CD4-positive, alpha-beta T cell treated with Interleukin-6 for 4 hours (primary cell): ENCODE results near the gene MAPRE3.
"Not testable (repeated sequence)": the region's sequence is repeated elsewhere in the genome, so short reads cannot be mapped to it uniquely, and the experiment has no call there.

Experiments
- DNase-seq: peaks from one replicate; pipeline ENCODE4 v3.0.0-alpha.2; 2020; ENCODE audit warnings: mixed read lengths

The MAPRE3 gene

GRCh38 chr2:27071990-27072830, 101.8 kb downstream of the MAPRE3 start:
- no peak for DNase-seq

- no peak for DNase-seq
These were observed 102.5 kb downstream of the MAPRE3 start for GRCh38 chr2:27072920-27073319.

GRCh38 chr2:27073782-27074181, 103.3 kb downstream of the MAPRE3 start:
- DNase-seq = no peak

- DNase-seq = peak; percentile 80
These were observed 104.5 kb downstream of the MAPRE3 start for GRCh38 chr2:27074738-27075565.

GRCh38 chr2:27075566-27075871, 105.1 kb downstream of the MAPRE3 start:
- not testable (repeated sequence) for DNase-seq

- DNase-seq = no peak
These were observed 105.9 kb downstream of the MAPRE3 start for GRCh38 chr2:27076323-27076722.
